Skeletal muscle tissue (tissue), 4 donors: ENCODE measurements around the gene CERS1. TPM values are rescaled to one million over a fixed set of nuclear protein-coding genes. Genes with fewer than 3 reads are reported as not detected.

ENCODE experiments used
- H3K27ac ChIP-seq: one replicate; pipeline ENCODE4 v1.7.0; 2013; ENCODE audit warnings: mild to moderate bottlenecking, low read depth, low read length, inconsistent platforms
- H3K27me3 ChIP-seq, 3 donors: one replicate each; pipeline ENCODE4 v1.7.0; 2013; ENCODE audit warnings: low read length in 3 of 3; ENCODE audit not compliant: control insufficient read depth in 3 of 3, insufficient read depth in 3 of 3
- H3K36me3 ChIP-seq, 3 donors: one replicate each; pipeline ENCODE4 v1.7.0; 2013; ENCODE audit warnings: low read length in 3 of 3; ENCODE audit not compliant: control insufficient read depth in 3 of 3, insufficient read depth in 3 of 3
- H3K4me1 ChIP-seq, 3 donors: one replicate each; pipeline ENCODE4 v1.7.0; 2013; ENCODE audit warnings: low read length in 3 of 3, mild to moderate bottlenecking in 3 of 3; ENCODE audit not compliant: control insufficient read depth in 3 of 3, insufficient read depth in 3 of 3
- H3K4me3 ChIP-seq, 3 donors: one replicate each; pipeline ENCODE4 v1.7.0; 2013; ENCODE audit warnings: low read length in 3 of 3
- H3K9ac ChIP-seq, 3 donors: one replicate each; pipeline ENCODE4 v1.7.0; 2013; ENCODE audit warnings: low read length in 3 of 3, mild to moderate bottlenecking in 3 of 3, moderate library complexity in 2 of 3, low read depth in 1 of 3
- H3K9me3 ChIP-seq, 3 donors: one replicate each; pipeline ENCODE4 v1.7.0; 2013; ENCODE audit warnings: low read length in 3 of 3; ENCODE audit not compliant: control insufficient read depth in 3 of 3
- total RNA-seq: library from RNA; depleted of rRNA; stranded (reverse); fragments of >200 nt; gene quantifications from one replicate; pipeline ENCODE4 v1.2.3, GENCODE V29; 2014
- donor health status: Osteomylitis.

Gene CERS1
- total RNA-seq, 1 donor from 2014 or later, result 17.7 TPM

GRCh38 chr19:18828786-18829185, 67.2 kb downstream of the CERS1 start:
- Histone ChIP-seq H3K27ac (no peak overlapping the region), H3K4me3 (no peak overlapping the region), H3K9ac (no peak overlapping the region), H3K27me3 (no peaks in the 10 kb centered on the region), H3K9me3 (no peaks in the 10 kb centered on the region), H3K36me3 (no peaks in the 10 kb centered on the region), H3K4me1 (peaks cover 13 to 14% (median 14%) of the 10 kb centered on the region in 3 donors)

Other genes starting within 250 kb of the CERS1 start
- gene CRTC1, start 212.5 kb downstream of the CERS1 start, total RNA-seq, result 3.1 TPM
- 15.7 TPM for gene COMP, start 104.9 kb downstream of the CERS1 start, total RNA-seq
- gene UPF1, start 64.2 kb downstream of the CERS1 start, total RNA-seq, result 30.8 TPM
- 67.8 TPM for gene COPE, start 23.2 kb upstream of the CERS1 start, total RNA-seq
- gene DDX49, start 23.6 kb upstream of the CERS1 start, total RNA-seq, result 35.0 TPM
- 54.8 TPM for gene HOMER3, start 45.1 kb upstream of the CERS1 start, total RNA-seq
- gene SUGP2, start 137.4 kb upstream of the CERS1 start, total RNA-seq, result 19.8 TPM
- 27.1 TPM for gene ARMC6, start 137.4 kb upstream of the CERS1 start, total RNA-seq
- 7.8 TPM for gene SLC25A42, start 167.8 kb upstream of the CERS1 start, total RNA-seq
- 11.0 TPM for gene TMEM161A, start 242.3 kb upstream of the CERS1 start, total RNA-seq